AG04449 (cell line): ENCODE data around the gene LBHD2.

Experiments
- CTCF ChIA-PET: fragments of 350-600 bp; formaldehyde crosslinking; extraction: SDS; loops from one replicate; lab custom pipeline; 2021; ENCODE audit warnings: antibody characterized with exemption; lab: Yijun Ruan, JAX
- POLR2A ChIA-PET: fragments of 400-600, 350-600 bp; formaldehyde crosslinking; extraction: SDS; loops from one replicate; lab custom pipeline; 2020; ENCODE audit warnings: antibody characterized with exemption, inconsistent platforms; lab: Yijun Ruan, JAX
- DNase-seq: peaks from one replicate; pipeline ENCODE4 v3.0.0-alpha.2; 2010; ENCODE audit warnings: low read depth, low spot score
- H3K4me3 ChIP-seq: 2 replicates; pipeline ENCODE4 v1.5.1; 2011; ENCODE audit warnings: low read depth, mild to moderate bottlenecking, control low read depth, low read length
- TF ChIP-seq, protein P1 (sequence below): IDR thresholded peaks from one replicate; pipeline ENCODE4 v1.5.1; 2011; ENCODE audit warnings: mild to moderate bottlenecking, moderate library complexity, low read length, control low read depth, inconsistent platforms; ENCODE audit not compliant: insufficient read depth; ENCODE audit errors: missing control alignments

Gene LBHD2

DNA sequence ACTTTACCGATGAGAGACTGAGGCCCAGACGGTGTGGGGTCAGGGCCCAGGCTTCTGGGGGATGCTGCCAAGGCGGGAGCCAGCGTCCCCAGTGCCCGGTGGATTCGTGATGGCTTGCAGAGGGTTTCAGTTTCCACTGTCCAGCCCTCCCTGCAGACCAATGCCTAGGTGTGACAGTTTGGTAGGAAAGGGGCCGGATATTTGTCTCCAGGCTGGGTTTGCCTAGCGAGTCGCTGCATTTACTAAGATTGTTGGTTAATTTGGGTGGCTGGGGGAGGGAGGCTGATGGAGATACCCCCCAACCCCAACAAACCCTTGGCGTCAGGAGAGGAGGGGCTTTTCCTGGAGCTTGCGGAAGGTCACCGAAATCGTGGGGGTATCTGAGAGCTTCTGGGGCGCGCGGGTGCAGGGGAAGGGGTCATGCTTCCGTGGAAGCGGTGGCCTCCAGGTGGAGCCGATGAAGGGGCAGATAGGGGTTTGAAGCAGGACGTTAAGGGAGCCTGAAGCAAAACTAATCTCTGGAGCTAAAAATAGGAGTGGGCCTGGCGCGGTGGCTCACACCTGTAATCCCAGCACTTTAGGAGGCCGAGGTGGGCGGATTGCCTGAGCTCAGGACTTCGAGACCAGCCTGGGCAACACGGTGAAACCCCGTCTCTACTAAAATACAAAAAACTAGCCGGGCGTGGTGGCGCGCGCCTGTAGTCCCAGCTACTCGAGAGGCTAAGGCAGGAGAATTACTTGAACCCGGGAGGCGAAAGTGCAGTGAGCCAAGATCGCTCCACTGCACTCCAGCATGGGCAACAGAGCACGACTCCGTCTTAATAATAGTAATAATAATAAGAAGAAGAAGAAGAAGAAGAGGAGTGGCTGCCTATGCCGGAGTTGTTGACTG, 25.6 kb upstream of the LBHD2 start:
- TF ChIP-seq, protein P1, sequence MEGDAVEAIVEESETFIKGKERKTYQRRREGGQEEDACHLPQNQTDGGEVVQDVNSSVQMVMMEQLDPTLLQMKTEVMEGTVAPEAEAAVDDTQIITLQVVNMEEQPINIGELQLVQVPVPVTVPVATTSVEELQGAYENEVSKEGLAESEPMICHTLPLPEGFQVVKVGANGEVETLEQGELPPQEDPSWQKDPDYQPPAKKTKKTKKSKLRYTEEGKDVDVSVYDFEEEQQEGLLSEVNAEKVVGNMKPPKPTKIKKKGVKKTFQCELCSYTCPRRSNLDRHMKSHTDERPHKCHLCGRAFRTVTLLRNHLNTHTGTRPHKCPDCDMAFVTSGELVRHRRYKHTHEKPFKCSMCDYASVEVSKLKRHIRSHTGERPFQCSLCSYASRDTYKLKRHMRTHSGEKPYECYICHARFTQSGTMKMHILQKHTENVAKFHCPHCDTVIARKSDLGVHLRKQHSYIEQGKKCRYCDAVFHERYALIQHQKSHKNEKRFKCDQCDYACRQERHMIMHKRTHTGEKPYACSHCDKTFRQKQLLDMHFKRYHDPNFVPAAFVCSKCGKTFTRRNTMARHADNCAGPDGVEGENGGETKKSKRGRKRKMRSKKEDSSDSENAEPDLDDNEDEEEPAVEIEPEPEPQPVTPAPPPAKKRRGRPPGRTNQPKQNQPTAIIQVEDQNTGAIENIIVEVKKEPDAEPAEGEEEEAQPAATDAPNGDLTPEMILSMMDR: no peak
- ChIA-PET CTCF (interaction anchor here (3.7 kb wide), 1 partner anchor 16 kb away, joined by 15 read pairs; no protein-coding TSS in a partner anchor), POLR2A (no interaction called here)
- no peak for DNase-seq
- H3K4me3 ChIP-seq: peak overlapping the region; percentile 82

DNA sequence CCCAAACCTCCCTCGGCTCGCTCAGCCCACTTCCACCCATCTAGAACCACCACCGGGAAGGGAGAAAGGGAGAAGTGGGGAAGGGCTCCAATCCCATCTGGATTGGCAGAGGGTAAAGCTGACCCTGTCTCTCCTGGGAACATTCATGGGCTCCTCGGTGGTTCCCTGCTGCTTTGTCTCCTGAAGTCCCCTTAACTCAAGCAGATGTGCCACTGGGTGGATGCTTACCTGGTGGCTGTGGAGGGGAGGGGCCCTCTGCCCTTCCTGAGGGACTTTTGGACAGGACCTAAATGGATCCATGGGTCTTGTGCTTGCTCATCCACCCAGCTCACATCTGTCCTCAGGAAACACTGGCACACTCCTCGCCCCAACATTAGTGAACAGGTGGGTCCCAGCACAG, 24.5 kb upstream of the LBHD2 start:
- POLR2A ChIA-PET: no interaction called here
- no peak overlapping the region for H3K4me3 ChIP-seq
- CTCF ChIA-PET: interaction anchor here (1.0 to 1.7 kb wide), 2 partner anchors 11 to 15 kb away, joined by 3 to 6 read pairs; no protein-coding TSS in a partner anchor
- TF ChIP-seq, protein P1: no peak
- no peak for DNase-seq

- H3K4me3 ChIP-seq: no peak overlapping the region
- TF ChIP-seq, protein P1: no peak
- CTCF ChIA-PET: interaction anchor here (1.6 kb wide), 2 partner anchors 12 to 14 kb away, joined by 5 to 6 read pairs; no protein-coding TSS in a partner anchor
- no peak for DNase-seq
- POLR2A ChIA-PET: no interaction called here
Observed at GRCh38 chr14:103061482-103061976, 22.5 kb upstream of the LBHD2 start.

DNA sequence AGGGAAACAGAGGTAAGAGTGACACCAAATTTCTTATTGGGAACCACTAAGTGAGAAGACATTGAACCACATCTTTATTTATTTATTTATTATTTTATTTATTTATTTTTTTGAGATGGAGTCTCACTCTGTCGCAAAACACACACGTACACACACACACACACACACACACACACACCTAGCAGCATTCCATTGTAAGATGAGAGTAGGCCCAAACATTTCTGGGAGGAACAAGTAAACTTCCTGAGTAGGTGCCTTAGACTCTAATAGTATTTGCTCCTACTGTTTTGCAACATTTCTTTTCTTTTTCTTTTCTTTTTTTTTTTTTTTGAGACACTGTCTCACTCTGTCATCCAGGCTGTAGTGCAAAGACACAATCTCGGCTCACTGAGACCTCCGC, 19.6 kb upstream of the LBHD2 start:
- no peak for DNase-seq
- no peak overlapping the region for H3K4me3 ChIP-seq
- TF ChIP-seq, protein P1: no peak
- ChIA-PET CTCF (interaction anchor here (2.0 kb wide), 1 partner anchor 11 kb away, joined by 17 read pairs; no protein-coding TSS in a partner anchor), POLR2A (no interaction called here)

DNA sequence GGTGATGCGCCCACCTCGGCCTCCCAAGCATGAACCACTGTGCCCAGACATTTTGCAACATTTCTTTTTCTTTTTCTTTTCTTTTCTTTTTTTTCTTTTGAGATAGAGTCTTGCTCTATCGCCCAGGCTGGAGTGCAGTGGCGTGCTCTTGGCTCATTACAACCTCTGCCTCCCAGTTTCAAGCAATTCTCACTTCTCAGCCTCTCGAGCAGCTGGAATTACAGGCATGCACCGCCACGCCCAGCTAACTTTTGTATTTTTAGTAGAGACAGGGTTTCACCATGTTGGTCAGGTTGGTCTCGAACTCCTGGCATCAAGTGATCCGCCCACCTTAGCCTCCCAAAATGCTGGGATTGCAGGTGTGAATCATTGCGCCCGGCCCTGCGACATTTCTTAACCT, 19.0 kb upstream of the LBHD2 start:
- H3K4me3 ChIP-seq: no peak overlapping the region
- DNase-seq: no peak
- ChIA-PET CTCF (interaction anchor here (1.1 to 2.0 kb wide), 2 partner anchors 10 to 226 kb away, joined by 3 to 17 read pairs; no protein-coding TSS in a partner anchor), POLR2A (no interaction called here)
- TF ChIP-seq, protein P1: no peak

DNA sequence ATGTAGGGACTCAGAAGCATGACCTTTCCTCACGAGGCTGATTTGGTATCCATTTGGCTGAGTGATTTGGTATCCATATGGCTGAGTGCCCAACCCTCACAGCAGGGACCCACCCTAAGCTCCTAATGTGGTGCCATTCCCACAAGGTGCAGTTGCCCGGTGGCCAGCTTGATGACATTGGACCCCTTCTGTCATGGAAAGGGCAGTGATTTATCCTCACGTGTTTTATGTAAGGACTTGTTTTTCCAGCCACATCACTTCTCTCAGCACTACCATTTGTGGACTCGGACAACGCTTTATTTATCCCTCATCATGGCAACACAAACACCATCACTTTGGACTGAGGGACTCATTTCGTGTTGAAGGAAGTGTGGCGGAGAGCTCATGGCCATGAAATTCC, 18.1 kb upstream of the LBHD2 start:
- TF ChIP-seq, protein P1: no peak
- DNase-seq: no peak
- POLR2A ChIA-PET: no interaction called here
- CTCF ChIA-PET: interaction anchor here (1.0 to 2.0 kb wide), 3 partner anchors 9 to 225 kb away, joined by 3 to 17 read pairs (median 3); no protein-coding TSS in a partner anchor
- H3K4me3 ChIP-seq: no peak overlapping the region
